Neural crest cell (in vitro differentiated cells): ENCODE measurements around the gene ATF4. TPM values are rescaled to one million over a fixed set of nuclear protein-coding genes. Genes with fewer than 3 reads are reported as not detected.

ENCODE experiments used
- DNase-seq: peaks from one replicate; pipeline ENCODE4 v3.0.0; 2021; ENCODE audit warnings: low read depth, mixed read lengths, low spot score
- H3K27ac Mint-ChIP-seq: one replicate; pipeline ENCODE4 v1.8.0; 2021; ENCODE audit warnings: mild to moderate bottlenecking, mixed read lengths; ENCODE audit not compliant: unreplicated experiment
- H3K27me3 Mint-ChIP-seq: 2 replicates; pipeline ENCODE4 v1.8.0; 2021; ENCODE audit warnings: low read depth, mild to moderate bottlenecking, mixed read lengths
- H3K36me3 Mint-ChIP-seq: 2 replicates; pipeline ENCODE4 v1.8.0; 2021; ENCODE audit warnings: low read depth, mild to moderate bottlenecking, mixed read lengths
- H3K4me1 Mint-ChIP-seq: 2 replicates; pipeline ENCODE4 v1.8.0; 2021; ENCODE audit warnings: mixed read lengths
- H3K4me3 Mint-ChIP-seq: one replicate; pipeline ENCODE4 v1.8.0; 2021; ENCODE audit warnings: mild to moderate bottlenecking, mixed read lengths
- H3K9me3 Mint-ChIP-seq: 2 replicates; pipeline ENCODE4 v1.8.0; 2021; ENCODE audit warnings: mixed read lengths
- CTCF ChIP-seq: fragments of 200-600 bp; sonication (generic); conservative IDR thresholded peaks from 2 replicates; pipeline ENCODE4 v1.5.0; 2021; ENCODE audit warnings: antibody characterized with exemption, mild to moderate bottlenecking
- total RNA-seq: library from RNA; stranded (reverse); gene quantifications from 2 replicates; pipeline ENCODE4 v1.2.1, GENCODE V29; 2021

ATF4 gene
- total RNA-seq, 1 donor from 2014 or later: 364 TPM

GRCh38 chr22:39567135-39567946 is 47.0 kb downstream of the ATF4 start:
- H3K4me1 Mint-ChIP-seq: no peaks in the 10 kb centered on the region

GRCh38 chr22:39568278-39568981 is 48.1 kb downstream of the ATF4 start:
- Mint-ChIP-seq H3K27ac (no peak overlapping the region), H3K27me3 (no peaks in the 10 kb centered on the region), H3K36me3 (no peaks in the 10 kb centered on the region), H3K9me3 (peaks cover 7% of the 10 kb centered on the region), H3K4me3 (no peak overlapping the region), H3K4me1 (no peaks in the 10 kb centered on the region)
- no peak for TF ChIP-seq CTCF
- DNase-seq: no peak

More at GRCh38 chr22:39567135-39567946, 47.0 kb downstream of the ATF4 start:
- no peak for TF ChIP-seq CTCF
- Mint-ChIP-seq H3K4me3 (no peak overlapping the region), H3K36me3 (no peaks in the 10 kb centered on the region), H3K9me3 (peaks cover 7% of the 10 kb centered on the region), H3K27me3 (no peaks in the 10 kb centered on the region), H3K27ac (no peak overlapping the region)
- DNase-seq: no peak

GRCh38 chr22:39569066-39569465 is 48.7 kb downstream of the ATF4 start:
- no peaks in the 10 kb centered on the region for H3K27me3 Mint-ChIP-seq
- no peaks in the 10 kb centered on the region for H3K4me1 Mint-ChIP-seq
- TF ChIP-seq CTCF: no peak
- no peaks in the 10 kb centered on the region for H3K36me3 Mint-ChIP-seq
- peaks cover 7% of the 10 kb centered on the region for H3K9me3 Mint-ChIP-seq
- H3K4me3 Mint-ChIP-seq: no peak overlapping the region
- no peak overlapping the region for H3K27ac Mint-ChIP-seq
- DNase-seq: no peak

GRCh38 chr22:39570226-39570625 is 49.9 kb downstream of the ATF4 start:
- Mint-ChIP-seq H3K27ac (no peak overlapping the region), H3K4me3 (no peak overlapping the region), H3K9me3 (peaks cover 7% of the 10 kb centered on the region), H3K4me1 (no peaks in the 10 kb centered on the region), H3K36me3 (no peaks in the 10 kb centered on the region), H3K27me3 (no peaks in the 10 kb centered on the region)
- TF ChIP-seq CTCF: no peak
- no peak for DNase-seq

- Mint-ChIP-seq H3K9me3 (peaks cover 2% of the 10 kb centered on the region), H3K36me3 (no peaks in the 10 kb centered on the region), H3K4me1 (no peaks in the 10 kb centered on the region), H3K27me3 (no peaks in the 10 kb centered on the region), H3K4me3 (no peak within 1 kb of the TSS), H3K27ac (no peak within 1 kb of the TSS)
- TF ChIP-seq CTCF: no peak
- DNase-seq: no peak
Observed at GRCh38 chr22:39570665-39571064, 50.3 kb downstream of the ATF4 start, which contains the start of gene CACNA1I. Gene CACNA1I, plus strand, starts transcription at chr22:39570753. Its CDS starts 0 bp downstream, at chr22:39570753.
